Progenitor cell of endocrine pancreas (in vitro differentiated cells): ENCODE results near the gene PIP5K1B. TPM values are rescaled to one million over a fixed set of nuclear protein-coding genes. Genes with fewer than 3 reads are reported as not detected.

Source experiments
- total RNA-seq: library from RNA; stranded (reverse); gene quantifications from 2 replicates; pipeline ENCODE4 v1.2.1, GENCODE V29; 2021

PIP5K1B gene
- total RNA-seq, 1 donor from 2014 or later: 1.5 TPM

Other genes with a start within 250 kb of the PIP5K1B start
- not detected in 2 replicates for gene TMEM252, start 164.4 kb upstream of the PIP5K1B start, total RNA-seq